K562 (cell line): Measurements from ENCODE around the gene PLRG1. TPM values are rescaled to one million over a fixed set of nuclear protein-coding genes. Genes with fewer than 3 reads are reported as not detected.

Source experiments
- ATAC-seq: fragments of 200-7000 bp; cut with Tn5 transposase; 3 replicates; pipeline ENCODE4 v1.9.1; 2020; ENCODE audit warnings: moderate library complexity
- BruUV-seq: library from RNA; stranded (reverse); fragments of 400-500 nt; replicated peaks from 2 replicates; lab custom pipeline; 2021; lab: Mats Ljungman, UMichigan
- CTCF ChIA-PET: fragments of 300-600 bp; formaldehyde crosslinking; extraction: SDS; loops from one replicate; lab custom pipeline; 2021; ENCODE audit warnings: low intra/inter-chr PET ratio; lab: Yijun Ruan, JAX
- POLR2A ChIA-PET: fragments of 300-600, 350-650 bp; sonication (Branson Sonifier 250); formaldehyde crosslinking; extraction: SDS; loops from one replicate; lab custom pipeline; 2021; ENCODE audit warnings: antibody characterized with exemption, inconsistent platforms; lab: Yijun Ruan, JAX
- DNase-seq, 4 experiments: peaks; one replicate each; pipeline versions ENCODE4 v3.0.0 to v3.0.0-alpha.2; 2011 to 2018; ENCODE audit warnings: low spot score in 3 of 4, mixed read lengths in 3 of 4; ENCODE audit errors: extremely low read depth in 1 of 4
- FAIRE-seq: peaks from 2 replicates; lab custom pipeline; 2011; peaks lifted over from hg19 to GRCh38; lab: Jason Lieb, UNC
- H2AFZ ChIP-seq: 2 replicates; pipeline ENCODE4 v1.6.0; 2011; ENCODE audit warnings: low read depth, low read length, control low read depth, inconsistent platforms
- H3K27ac ChIP-seq: fragments of 200-600 bp; 3 replicates; pipeline ENCODE4 v1.8.0; 2011; ENCODE audit warnings: low read depth, mild to moderate bottlenecking, control low read depth, inconsistent platforms, low read length, moderate library complexity, mixed read lengths; ENCODE audit errors: extremely low read depth
- H3K27me3 ChIP-seq, 2 experiments: fragments of 300-600 bp in 1 of 2; 2 replicates in 1 of 2; 3 replicates in 1 of 2; pipeline versions ENCODE4 v1.6.0 to v1.8.0; 2011; ENCODE audit warnings: inconsistent platforms in 2 of 2, low read length in 2 of 2, mild to moderate bottlenecking in 1 of 2, mixed read lengths in 1 of 2, moderate library complexity in 1 of 2; ENCODE audit not compliant: control insufficient read depth in 2 of 2, insufficient read depth in 2 of 2
- H3K36me3 ChIP-seq: fragments of 300-600 bp; 3 replicates; pipeline ENCODE4 v1.8.0; 2011; ENCODE audit warnings: mild to moderate bottlenecking, low read length, inconsistent platforms; ENCODE audit not compliant: control insufficient read depth, insufficient read depth
- H3K4me1 ChIP-seq, 2 experiments: fragments of 200-600 bp in 1 of 2; replicated peaks in 1 of 2; 2 replicates in 1 of 2; 3 replicates in 1 of 2; pipeline versions ENCODE4 v1.5.1 to v1.8.0; 2011; ENCODE audit warnings: inconsistent platforms in 2 of 2, low read length in 2 of 2, mild to moderate bottlenecking in 1 of 2, mixed read lengths in 1 of 2, moderate library complexity in 1 of 2; ENCODE audit not compliant: control insufficient read depth in 2 of 2, insufficient read depth in 2 of 2
- H3K4me2 ChIP-seq: 2 replicates; pipeline ENCODE4 v1.6.1; 2011; ENCODE audit warnings: low read length, control low read depth, inconsistent platforms, mixed read lengths; ENCODE audit not compliant: insufficient read depth
- H3K4me3 ChIP-seq: fragments of 200-600 bp; sonication (generic), shearing (Covaris generic); 2 replicates; pipeline ENCODE4 v1.5.1; 2016; ENCODE audit warnings: control low read depth, inconsistent platforms
- H3K79me2 ChIP-seq: fragments of 200-600 bp; 3 replicates; pipeline ENCODE4 v1.8.0; 2011; ENCODE audit warnings: low read length, inconsistent platforms; ENCODE audit not compliant: control insufficient read depth, insufficient read depth
- H3K9ac ChIP-seq, 2 experiments: 2 replicates each; pipeline versions ENCODE4 v1.6.0 to v1.6.1; 2011; ENCODE audit warnings: low read depth in 2 of 2, low read length in 2 of 2, control low read depth in 1 of 2, inconsistent platforms in 1 of 2, mild to moderate bottlenecking in 1 of 2, mixed read lengths in 1 of 2; ENCODE audit not compliant: insufficient read depth in 1 of 2
- H3K9me1 ChIP-seq: one replicate; pipeline ENCODE4 v1.6.0; 2011; ENCODE audit warnings: inconsistent platforms, mild to moderate bottlenecking, low read length, moderate library complexity; ENCODE audit not compliant: control insufficient read depth, insufficient read depth
- H3K9me3 ChIP-seq: replicated peaks from 2 replicates; pipeline ENCODE4 v1.5.1; 2011; ENCODE audit warnings: low read depth, low read length, inconsistent platforms; ENCODE audit not compliant: control insufficient read depth, insufficient read depth
- H4K20me1 ChIP-seq: replicated peaks from 2 replicates; pipeline ENCODE4 v1.6.1; 2011; ENCODE audit warnings: low read length, inconsistent platforms, mixed read lengths; ENCODE audit not compliant: control insufficient read depth, insufficient read depth
- BCOR ChIP-seq: fragments of 450-650 bp; IDR thresholded peaks from 2 replicates; pipeline ENCODE4 v1.6.1; 2016
- CBX1 ChIP-seq: sonication (generic); IDR thresholded peaks from 2 replicates; pipeline ENCODE4 v1.6.1; 2016; ENCODE audit warnings: antibody characterized with exemption, low read depth, mild to moderate bottlenecking
- FOXP4 ChIP-seq: sonication (generic); formaldehyde crosslinking; IDR thresholded peaks from 2 replicates; pipeline ENCODE4 v1.8.0; 2022; ENCODE audit warnings: mild to moderate bottlenecking, missing genetic modification reagents, borderline replicate concordance
- KLF13 ChIP-seq: fragments of 450-650 bp; IDR thresholded peaks from 2 replicates; pipeline ENCODE4 v1.6.1; 2016; ENCODE audit warnings: missing genetic modification characterization, low read depth, mild to moderate bottlenecking, missing compliant biosample characterization, moderate library complexity, borderline replicate concordance
- MED1 ChIP-seq: sonication (generic); formaldehyde crosslinking; IDR thresholded peaks from 2 replicates; pipeline ENCODE4 v1.8.1; 2023; ENCODE audit warnings: missing genetic modification reagents, borderline replicate concordance
- NBN ChIP-seq: fragments of 450-650 bp; IDR thresholded peaks from 2 replicates; pipeline ENCODE4 v1.6.1; 2016; ENCODE audit warnings: low read depth, mild to moderate bottlenecking
- PHTF2 ChIP-seq: fragments of 250-450 bp; sonication (Bioruptor Pico); IDR thresholded peaks from 2 replicates; pipeline ENCODE4 v1.5.0; 2021; ENCODE audit warnings: mild to moderate bottlenecking
- RAD51 ChIP-seq: fragments of 450-650 bp; IDR thresholded peaks from 2 replicates; pipeline ENCODE4 v1.7.1; 2016; ENCODE audit warnings: low read depth, mild to moderate bottlenecking, borderline replicate concordance
- RBFOX2 ChIP-seq: fragments of 200-400 bp; formaldehyde crosslinking; IDR thresholded peaks from 2 replicates; pipeline ENCODE4 v1.6.1; 2017; ENCODE audit warnings: low read depth, mild to moderate bottlenecking, low read length, moderate library complexity
- RFX7 ChIP-seq: fragments of 250-450 bp; sonication (Bioruptor Pico); IDR thresholded peaks from 2 replicates; pipeline ENCODE4 v1.5.1; 2021; ENCODE audit warnings: mild to moderate bottlenecking
- ZNF699 ChIP-seq: fragments of 250-450 bp; sonication (Bioruptor Pico); IDR thresholded peaks from 2 replicates; pipeline ENCODE4 v1.8.0; 2021; ENCODE audit warnings: mild to moderate bottlenecking, moderate library complexity; ENCODE audit not compliant: insufficient replicate concordance
- ZNF75A ChIP-seq: fragments of 450-650 bp; formaldehyde crosslinking; IDR thresholded peaks from 2 replicates; pipeline ENCODE4 v1.4.0; 2020; ENCODE audit warnings: mild to moderate bottlenecking
- WGBS: fragments of 100-300 bp; shearing (Covaris generic); methylation state at CpG from one replicate; pipeline ENCODE4 v1.1.6; 2016; ENCODE audit warnings: low coverage, mixed read lengths; ENCODE audit not compliant: insufficient coverage; ENCODE audit errors: missing lambda C conversion rate; 5-methylcytosine and 5-hydroxymethylcytosine counted together
- in situ Hi-C: fragments of 300-500 bp; cut with MboI; formaldehyde crosslinking; loops from 4 replicates; pipeline ENCODE4 v1.15.0; 2018; ENCODE audit warnings: inconsistent platforms, mixed read lengths
- intact Hi-C: fragments of 100-400 bp; cut with micrococcal nuclease; formaldehyde crosslinking; loops from 2 replicates; pipeline ENCODE4 v1.14.2; 2022
- polyA plus RNA-seq, 8 experiments: library from polyadenylated mRNA; depleted of rRNA in 4 of 8; stranded (reverse) in 5 of 8; unstranded in 3 of 8; fragments of >200 nt; fragmentation: Nextera tagmentation in 2 of 8; fragmentation: Illumina TruSeq in 1 of 8; extraction: Ambion mirVana in 2 of 8; extraction: Trizol in 1 of 8; gene quantifications; 2 replicates each; pipeline versions ENCODE4 v1.2.1 to v1.2.3, GENCODE V29; 2011 to 2014; ENCODE audit warnings: inconsistent platforms in 1 of 8, missing spikeins in 1 of 8
- total RNA-seq, 7 experiments: library from RNA; depleted of rRNA in 6 of 7; stranded (reverse); fragments of >200 nt in 6 of 7; fragmentation: Illumina TruSeq in 2 of 7; extraction: Trizol in 2 of 7; gene quantifications; 2 replicates each; pipeline versions ENCODE4 v1.2.1 to v1.2.3, GENCODE V29; 2011 to 2021; ENCODE audit warnings: low replicate concordance in 1 of 7

The PLRG1 gene
- total and polyA plus RNA-seq, 9 of the 15 experiments (the other 6 are each of a cell fraction or from before 2014, with no cell fraction given): 48.0 to 248 (median 120) TPM

- in situ Hi-C loops: no loop called here
- Histone ChIP-seq H3K27ac (no peak overlapping the region), H3K9me3 (no peaks in the 10 kb centered on the region), H3K79me2 (no peaks in the 10 kb centered on the region), H3K4me1 (no peaks in the 10 kb centered on the region; a peak in 1 of 5 replicates), H3K27me3 (no peaks in the 10 kb centered on the region), H3K4me2 (no peak overlapping the region), H3K4me3 (no peak overlapping the region), H3K9me1 (no peaks in the 10 kb centered on the region), H2AFZ (no peak overlapping the region), H4K20me1 (no peaks in the 10 kb centered on the region), H3K9ac (no peak overlapping the region), H3K36me3 (no peaks in the 10 kb centered on the region)
- DNase-seq (no peak), ATAC-seq (no peak), FAIRE-seq (no peak)
- no TSS peak for BruUV-seq
- WGBS: 7% methylated on average over 3 of the region's 3 CpGs
- intact Hi-C loops: no loop called here
- CTCF ChIA-PET: no interaction called here
- TF ChIP-seq KLF13 (tag) (no peak), CBX1 (no peak), BCOR (no peak), RBFOX2 (no peak), RAD51 (no peak)
- POLR2A ChIA-PET: interaction anchor here (0.6 kb wide), 1 partner anchor 14 kb away, joined by 4 read pairs; no protein-coding TSS in a partner anchor
These were observed 33.0 kb upstream of the PLRG1 start for GRCh38 chr4:154583230-154583629.

GRCh38 chr4:154582723-154583122 lies 32.5 kb upstream of the PLRG1 start:
- in situ Hi-C loops (no loop called here), intact Hi-C loops (no loop called here)
- ChIA-PET CTCF (no interaction called here), POLR2A (no interaction called here)
- no peaks in the 10 kb centered on the region for H4K20me1 ChIP-seq
- no peak overlapping the region for H3K9ac ChIP-seq
- H3K4me3 ChIP-seq: no peak overlapping the region
- H3K79me2 ChIP-seq: no peaks in the 10 kb centered on the region
- H3K4me1 ChIP-seq: no peaks in the 10 kb centered on the region; a peak in 1 of 5 replicates
- WGBS: 4% methylated on average over 2 of the region's 2 CpGs
- no peak overlapping the region for H3K27ac ChIP-seq
- no TSS peak for BruUV-seq
- no peak for DNase-seq
- no peaks in the 10 kb centered on the region for H3K27me3 ChIP-seq
- ATAC-seq: no peak
- no peaks in the 10 kb centered on the region for H3K36me3 ChIP-seq
- H3K4me2 ChIP-seq: no peak overlapping the region
- FAIRE-seq: no peak
- H3K9me1 ChIP-seq: no peaks in the 10 kb centered on the region
- H2AFZ ChIP-seq: no peak overlapping the region
- H3K9me3 ChIP-seq: no peaks in the 10 kb centered on the region
- TF ChIP-seq ZNF75A (CRISPR knock-in tag) (no peak), FOXP4 (CRISPR knock-in tag) (no peak), PHTF2 (CRISPR knock-in tag) (no peak), MED1 (CRISPR knock-in tag) (no peak), RFX7 (CRISPR knock-in tag) (no peak), ZNF699 (CRISPR knock-in tag) (no peak), NBN (no peak)
